Activated B cell treated with CpG ODN at 0.5 μM for 24 hours (primary cell): ENCODE results near the gene HOXB7. TPM values are rescaled to one million over a fixed set of nuclear protein-coding genes. Genes with fewer than 3 reads are reported as not detected.

Experiments used
- ATAC-seq: fragments of 200-7000 bp; cut with Tn5 transposase; one replicate; pipeline ENCODE4 v1.10.0; 2021; ENCODE audit warnings: low read depth, mild to moderate bottlenecking, moderate library complexity
- CTCF ChIA-PET: fragments of 350-600 bp; sonication (Branson Sonifier 250); formaldehyde crosslinking; loops from one replicate; lab custom pipeline; 2021; ENCODE audit warnings: antibody characterized with exemption; lab: Charles Lee
- POLR2A ChIA-PET: fragments of 350-600 bp; sonication (Branson Sonifier 250); formaldehyde crosslinking; loops from one replicate; lab custom pipeline; 2021; ENCODE audit warnings: antibody characterized with exemption; lab: Charles Lee
- DNase-seq: peaks from one replicate; pipeline ENCODE4 v3.0.0; 2022
- H3K27ac Mint-ChIP-seq: one replicate; pipeline ENCODE4 v1.8.0; 2020; ENCODE audit warnings: mixed read lengths
- H3K27me3 Mint-ChIP-seq: one replicate; pipeline ENCODE4 v1.8.0; 2021; ENCODE audit warnings: mixed read lengths
- H3K36me3 Mint-ChIP-seq: one replicate; pipeline ENCODE4 v1.8.0; 2021; ENCODE audit warnings: low read depth, mixed read lengths
- H3K4me1 Mint-ChIP-seq: one replicate; pipeline ENCODE4 v1.8.0; 2021; ENCODE audit warnings: mixed read lengths
- H3K4me3 Mint-ChIP-seq: one replicate; pipeline ENCODE4 v1.8.0; 2020; ENCODE audit warnings: mild to moderate bottlenecking, mixed read lengths
- H3K9me3 Mint-ChIP-seq: one replicate; pipeline ENCODE4 v1.8.0; 2020; ENCODE audit warnings: mixed read lengths
- intact Hi-C: fragments of 100-400 bp; cut with micrococcal nuclease; formaldehyde crosslinking; loops from one replicate; pipeline ENCODE4 v1.15.1; 2024
- total RNA-seq: library from RNA; stranded (reverse); gene quantifications from 2 replicates; pipeline ENCODE4 v1.2.3, GENCODE V29; 2022
- TF ChIP-seq, protein P1 (sequence below): fragments of 200-600 bp; IDR thresholded peaks from one replicate; pipeline ENCODE4 v1.8.0; 2022; ENCODE audit warnings: antibody characterized with exemption, mild to moderate bottlenecking

HOXB7 gene
- total RNA-seq, 1 donor from 2014 or later = 0.60 TPM

DNA sequence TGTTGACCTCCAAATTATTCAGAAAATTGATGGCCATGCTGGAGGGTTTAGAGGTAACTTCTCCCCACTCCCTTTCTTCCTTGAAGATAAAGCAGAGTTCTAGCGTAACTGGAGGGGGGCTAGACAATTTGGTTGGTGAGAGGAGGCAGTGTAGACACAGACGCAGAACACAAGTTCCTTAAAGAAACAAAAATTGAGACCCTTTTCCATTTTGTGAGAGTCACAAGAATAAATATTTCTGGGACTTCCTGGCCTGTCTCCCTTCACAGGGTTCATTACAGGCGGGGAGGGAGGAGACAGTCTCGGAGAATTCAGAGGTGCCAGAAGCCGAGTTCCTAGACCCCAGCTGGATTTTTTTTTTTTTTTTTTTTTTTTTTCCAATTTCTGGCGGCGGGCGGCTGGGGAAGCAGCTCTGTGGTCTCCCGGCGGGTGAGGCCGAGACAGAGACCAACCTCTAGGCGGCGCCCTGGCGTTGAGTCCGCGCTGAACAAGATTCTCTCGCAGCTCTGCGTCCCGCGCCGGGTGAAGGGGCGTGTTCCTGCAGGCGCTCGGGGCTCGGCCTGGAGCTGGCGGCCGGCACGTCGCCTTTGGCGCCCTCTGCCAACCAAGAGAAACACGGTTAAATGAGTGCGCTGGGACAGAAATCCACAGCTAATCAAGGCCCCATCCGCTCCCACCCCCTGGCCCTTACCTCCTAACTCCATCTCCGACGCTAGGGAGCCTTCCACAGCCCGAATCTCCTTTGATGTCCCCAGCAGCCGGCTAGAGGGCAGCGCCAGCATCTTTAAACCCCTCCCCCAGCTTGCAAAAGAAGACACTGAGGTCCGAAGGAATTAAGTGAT, 25.6 kb upstream of the HOXB7 start:
- intact Hi-C loops = no loop called here
- ChIA-PET POLR2A (interaction anchor here (0.6 to 0.8 kb wide), 3 partner anchors 18 to 573 kb away, joined by 3 to 6 read pairs (median 4); no protein-coding TSS in a partner anchor), CTCF (interaction anchor here (0.6 to 2.3 kb wide), 7 partner anchors 10 to 103 kb away, joined by 3 to 11 read pairs (median 3); partner anchors contain the start of gene HOXB9)
- Mint-ChIP-seq H3K27me3 (peaks cover 82% of the 10 kb centered on the region), H3K4me1 (peaks cover 6% of the 10 kb centered on the region), H3K9me3 (no peaks in the 10 kb centered on the region), H3K36me3 (no peaks in the 10 kb centered on the region), H3K4me3 (no peak overlapping the region), H3K27ac (no peak overlapping the region)
- no peak for DNase-seq
- TF ChIP-seq, protein P1, sequence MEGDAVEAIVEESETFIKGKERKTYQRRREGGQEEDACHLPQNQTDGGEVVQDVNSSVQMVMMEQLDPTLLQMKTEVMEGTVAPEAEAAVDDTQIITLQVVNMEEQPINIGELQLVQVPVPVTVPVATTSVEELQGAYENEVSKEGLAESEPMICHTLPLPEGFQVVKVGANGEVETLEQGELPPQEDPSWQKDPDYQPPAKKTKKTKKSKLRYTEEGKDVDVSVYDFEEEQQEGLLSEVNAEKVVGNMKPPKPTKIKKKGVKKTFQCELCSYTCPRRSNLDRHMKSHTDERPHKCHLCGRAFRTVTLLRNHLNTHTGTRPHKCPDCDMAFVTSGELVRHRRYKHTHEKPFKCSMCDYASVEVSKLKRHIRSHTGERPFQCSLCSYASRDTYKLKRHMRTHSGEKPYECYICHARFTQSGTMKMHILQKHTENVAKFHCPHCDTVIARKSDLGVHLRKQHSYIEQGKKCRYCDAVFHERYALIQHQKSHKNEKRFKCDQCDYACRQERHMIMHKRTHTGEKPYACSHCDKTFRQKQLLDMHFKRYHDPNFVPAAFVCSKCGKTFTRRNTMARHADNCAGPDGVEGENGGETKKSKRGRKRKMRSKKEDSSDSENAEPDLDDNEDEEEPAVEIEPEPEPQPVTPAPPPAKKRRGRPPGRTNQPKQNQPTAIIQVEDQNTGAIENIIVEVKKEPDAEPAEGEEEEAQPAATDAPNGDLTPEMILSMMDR = no peak
- ATAC-seq = peak; percentile 71

DNA sequence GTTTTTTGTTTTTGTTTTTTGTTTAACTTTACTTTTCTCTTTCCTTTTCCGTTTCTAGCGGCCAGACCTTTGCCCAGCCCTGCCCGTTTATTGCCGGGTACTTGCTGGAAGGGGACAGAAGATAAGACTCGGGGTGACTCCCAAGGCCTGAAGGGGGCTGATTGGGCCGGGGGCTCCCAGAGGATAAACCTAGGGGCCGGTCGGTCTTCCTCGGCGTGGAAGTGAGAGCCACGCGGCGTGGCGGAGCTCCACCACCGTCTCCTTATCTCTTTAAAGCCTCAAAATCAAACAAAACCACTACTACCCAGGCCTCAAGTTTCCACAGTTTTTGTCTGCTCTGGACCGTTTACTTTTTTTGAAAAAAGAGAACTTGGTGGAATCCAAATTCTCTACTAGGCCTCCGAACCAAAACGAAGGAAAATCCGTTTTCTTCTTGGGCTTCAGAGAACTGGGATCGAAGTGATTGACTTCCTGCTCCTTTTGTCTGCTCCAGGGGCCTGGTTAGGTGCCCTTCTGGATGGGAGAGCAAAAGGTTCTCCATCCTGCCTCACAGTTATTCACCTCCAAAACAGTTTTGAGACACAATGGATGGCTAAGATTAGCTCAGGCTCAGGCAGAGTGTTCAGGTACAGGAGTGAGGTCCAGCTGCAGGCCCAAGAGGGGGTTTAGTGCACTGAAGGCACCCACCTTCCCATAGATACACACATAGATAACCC, 23.8 kb upstream of the HOXB7 start:
- TF ChIP-seq, protein P1 = no peak
- ChIA-PET POLR2A (no interaction called here), CTCF (no interaction called here)
- DNase-seq (no peak), ATAC-seq (no peak)
- Mint-ChIP-seq H3K27ac (no peak overlapping the region), H3K36me3 (no peaks in the 10 kb centered on the region), H3K27me3 (peaks cover 78% of the 10 kb centered on the region), H3K9me3 (no peaks in the 10 kb centered on the region), H3K4me1 (peaks cover 3% of the 10 kb centered on the region), H3K4me3 (peak overlapping the region; percentile 35)
- intact Hi-C loops = no loop called here

DNA sequence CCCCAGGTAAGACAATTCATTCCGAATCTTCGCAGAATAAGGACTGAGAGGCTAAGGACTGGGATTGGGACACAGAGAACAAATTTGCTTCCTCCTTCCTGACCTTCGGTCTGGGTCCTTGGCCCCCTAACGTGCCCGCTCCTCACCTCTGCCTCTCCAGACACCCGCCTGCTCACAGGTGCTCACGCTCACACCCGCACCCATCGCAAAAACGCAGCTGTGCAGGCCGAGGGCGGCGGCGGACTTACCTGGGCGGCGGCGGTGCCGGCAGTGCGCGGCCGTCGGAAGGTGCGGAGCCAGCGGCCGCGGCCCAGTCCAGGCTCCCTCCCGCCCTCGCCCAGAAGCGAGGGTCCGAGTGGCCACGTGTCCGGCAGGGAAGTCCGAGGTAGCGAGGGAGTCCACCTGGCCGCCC, 22.5 kb upstream of the HOXB7 start:
- ChIA-PET POLR2A (no interaction called here), CTCF (interaction anchor here (1.7 kb wide), 1 partner anchor 11 kb away, joined by 9 read pairs; no protein-coding TSS in a partner anchor)
- Mint-ChIP-seq H3K4me3 (no peak overlapping the region), H3K9me3 (no peaks in the 10 kb centered on the region), H3K4me1 (peaks cover 3% of the 10 kb centered on the region), H3K36me3 (no peaks in the 10 kb centered on the region), H3K27me3 (peaks cover 83% of the 10 kb centered on the region), H3K27ac (no peak overlapping the region)
- DNase-seq (no peak), ATAC-seq (no peak)
- intact Hi-C loops = no loop called here
- TF ChIP-seq, protein P1 = no peak

DNA sequence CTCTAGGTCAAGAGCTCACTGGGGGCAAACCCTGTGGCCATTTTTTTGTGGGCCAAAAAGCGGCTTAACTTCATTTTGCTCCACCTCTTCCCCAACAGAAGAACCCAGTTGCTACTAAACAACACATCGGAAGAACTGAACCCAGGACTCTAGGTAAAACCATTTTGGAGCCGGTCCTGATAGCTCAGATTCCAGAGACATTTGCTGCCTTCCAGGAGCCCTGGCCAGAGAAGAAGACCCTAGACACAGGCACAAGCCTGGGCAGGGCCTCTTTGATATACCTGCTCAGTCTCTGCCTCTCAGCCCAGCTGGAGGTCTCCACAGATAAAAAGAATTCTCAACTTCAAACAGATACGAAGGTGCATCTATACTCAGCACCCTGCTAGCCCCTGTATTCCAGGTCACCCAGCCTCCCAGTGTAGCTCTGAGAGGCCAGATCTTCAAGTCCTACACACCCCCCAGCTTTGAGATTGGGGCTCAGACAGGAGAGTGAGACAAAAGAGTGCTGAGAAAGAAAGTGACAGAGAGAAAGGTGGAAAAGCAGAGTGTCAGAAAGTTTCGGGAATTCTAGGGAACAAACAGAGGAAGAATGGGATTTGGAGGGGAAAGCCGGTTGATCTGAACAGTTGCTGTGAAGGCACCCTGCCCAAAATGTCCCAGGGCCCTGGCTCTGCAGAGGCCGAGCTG, 21.9 kb upstream of the HOXB7 start:
- ChIA-PET CTCF (interaction anchor here (1.6 to 1.7 kb wide), 2 partner anchors 10 to 14 kb away, joined by 6 to 9 read pairs; no protein-coding TSS in a partner anchor), POLR2A (interaction anchor here (0.6 kb wide), 1 partner anchor 1051 kb away, joined by 5 read pairs; no protein-coding TSS in a partner anchor)
- TF ChIP-seq, protein P1 = no peak
- no peaks in the 10 kb centered on the region for H3K9me3 Mint-ChIP-seq
- H3K27ac Mint-ChIP-seq = no peak overlapping the region
- H3K4me1 Mint-ChIP-seq = peaks cover 3% of the 10 kb centered on the region
- intact Hi-C loops = no loop called here
- H3K36me3 Mint-ChIP-seq = no peaks in the 10 kb centered on the region
- no peak overlapping the region for H3K4me3 Mint-ChIP-seq
- no peak for ATAC-seq
- DNase-seq = no peak
- H3K27me3 Mint-ChIP-seq = peaks cover 85% of the 10 kb centered on the region
